HK-2 (cell line): Measurements from ENCODE around the gene SPACA5B.
A peak's percentile ranks its signal among the peaks of the same experiment; 100 is the strongest.
"Not testable (repeated sequence)": the region's sequence is repeated elsewhere in the genome, so short reads cannot be mapped to it uniquely, and the experiment has no call there.

Experiments used
- DNase-seq: peaks from one replicate; pipeline ENCODE4 v3.0.0-alpha.2; 2018; ENCODE audit not compliant: unreplicated experiment

Gene SPACA5B

GRCh38 chrX:48130326-48130725, at the start of gene SPACA5B:
Gene SPACA5B, plus strand, starts transcription at chrX:48130626. Its CDS starts 62 bp downstream, at chrX:48130688.
- DNase-seq = not testable (repeated sequence)

- DNase-seq = peak; percentile 31
Measured at GRCh38 chrX:48083212-48083611, 47.2 kb upstream of the SPACA5B start.

- DNase-seq = no peak
Measured at GRCh38 chrX:48083706-48084105, 46.7 kb upstream of the SPACA5B start.

- no peak for DNase-seq
Measured at GRCh38 chrX:48086082-48086481, 44.3 kb upstream of the SPACA5B start.

DNA sequence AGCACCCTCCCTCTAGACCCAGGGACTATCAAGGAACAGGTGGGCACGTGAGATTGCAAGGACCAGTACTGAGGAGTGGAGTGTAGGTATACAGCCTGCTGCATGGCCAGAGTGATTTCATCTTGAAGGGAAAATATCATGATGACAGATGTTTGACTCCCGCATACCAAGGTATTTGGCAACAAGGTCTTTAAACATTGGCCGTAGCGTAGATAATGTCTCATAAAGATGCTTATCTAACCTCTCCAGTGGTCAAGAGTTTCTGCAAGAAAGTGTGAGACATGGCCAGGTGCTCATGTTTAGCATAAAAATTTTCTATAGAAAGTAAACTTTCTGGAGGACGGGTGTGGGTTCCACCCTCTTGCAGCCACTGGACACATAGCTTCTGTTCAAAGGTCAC, 40.3 kb upstream of the SPACA5B start:
- no peak for DNase-seq

GRCh38 chrX:48092558-48092957, 37.9 kb upstream of the SPACA5B start:
- not testable (repeated sequence) for DNase-seq

DNA sequence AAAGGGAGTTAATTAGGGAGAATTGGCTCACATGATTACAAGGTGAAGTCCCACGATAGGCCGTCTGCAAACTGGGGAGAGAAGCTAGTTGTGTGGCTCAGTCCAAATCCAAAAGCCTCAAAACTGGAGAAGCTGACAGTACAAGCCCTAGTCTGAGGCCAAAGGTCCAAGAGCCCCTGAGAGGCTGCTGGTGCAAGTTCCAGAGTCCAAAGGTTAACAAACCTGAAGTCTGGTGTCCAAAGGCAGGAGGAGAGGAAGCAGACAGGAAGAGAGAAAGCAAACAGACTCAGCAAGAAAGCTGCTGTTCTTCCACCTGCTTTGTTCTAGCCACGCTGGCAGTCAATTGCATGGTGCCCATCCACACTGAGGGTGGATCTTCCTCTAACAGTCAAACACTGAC, 29.0 kb upstream of the SPACA5B start:
- no peak for DNase-seq

- no peak for DNase-seq
Measured at GRCh38 chrX:48102874-48103374, 27.5 kb upstream of the SPACA5B start.

DNA sequence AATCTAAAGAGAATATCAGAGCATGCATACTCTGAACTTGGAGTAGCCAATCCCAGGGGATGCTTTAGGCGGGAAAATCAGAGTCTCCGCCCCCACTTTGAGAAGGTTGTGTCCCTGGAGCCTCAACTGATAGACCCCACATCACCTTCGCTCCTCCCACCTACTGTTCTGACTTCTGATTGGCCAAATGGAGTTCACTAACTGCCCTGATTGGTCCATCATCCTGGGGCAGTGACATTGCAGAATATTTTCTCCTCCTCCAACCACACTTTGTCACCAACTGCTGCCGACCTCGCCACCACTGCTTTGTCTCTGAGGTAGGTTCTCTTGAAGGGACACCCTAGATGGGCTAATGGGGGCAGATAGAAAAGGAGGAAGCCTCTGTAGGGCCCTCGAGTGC, 22.7 kb upstream of the SPACA5B start:
- no peak for DNase-seq

- DNase-seq = not testable (repeated sequence)
Measured at GRCh38 chrX:48125286-48125685, 5.1 kb upstream of the SPACA5B start.

- DNase-seq = not testable (repeated sequence)
Measured at GRCh38 chrX:48132308-48132844, 1.9 kb downstream of the SPACA5B start.

DNA sequence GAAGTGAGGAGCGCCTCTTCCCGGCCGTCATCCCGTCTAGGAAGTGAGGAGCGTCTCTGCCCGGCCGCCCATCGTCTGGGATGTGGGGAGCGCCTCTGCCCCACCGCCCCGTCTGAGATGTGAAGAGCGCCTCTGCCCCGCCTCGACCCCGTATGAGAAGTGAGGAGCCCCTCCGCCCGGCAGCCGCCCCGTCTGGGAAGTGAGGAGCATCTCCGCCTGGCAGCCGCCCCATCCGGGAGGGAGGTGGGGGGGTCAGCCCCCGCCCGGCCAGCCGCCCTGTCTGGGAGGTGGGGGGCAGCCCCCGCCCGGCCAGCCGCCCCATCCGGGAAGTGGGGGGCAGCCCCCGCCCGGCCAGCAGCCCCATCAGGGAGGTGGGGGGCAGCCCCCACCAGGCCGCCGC, 8.7 kb downstream of the SPACA5B start:
- not testable (repeated sequence) for DNase-seq

DNA sequence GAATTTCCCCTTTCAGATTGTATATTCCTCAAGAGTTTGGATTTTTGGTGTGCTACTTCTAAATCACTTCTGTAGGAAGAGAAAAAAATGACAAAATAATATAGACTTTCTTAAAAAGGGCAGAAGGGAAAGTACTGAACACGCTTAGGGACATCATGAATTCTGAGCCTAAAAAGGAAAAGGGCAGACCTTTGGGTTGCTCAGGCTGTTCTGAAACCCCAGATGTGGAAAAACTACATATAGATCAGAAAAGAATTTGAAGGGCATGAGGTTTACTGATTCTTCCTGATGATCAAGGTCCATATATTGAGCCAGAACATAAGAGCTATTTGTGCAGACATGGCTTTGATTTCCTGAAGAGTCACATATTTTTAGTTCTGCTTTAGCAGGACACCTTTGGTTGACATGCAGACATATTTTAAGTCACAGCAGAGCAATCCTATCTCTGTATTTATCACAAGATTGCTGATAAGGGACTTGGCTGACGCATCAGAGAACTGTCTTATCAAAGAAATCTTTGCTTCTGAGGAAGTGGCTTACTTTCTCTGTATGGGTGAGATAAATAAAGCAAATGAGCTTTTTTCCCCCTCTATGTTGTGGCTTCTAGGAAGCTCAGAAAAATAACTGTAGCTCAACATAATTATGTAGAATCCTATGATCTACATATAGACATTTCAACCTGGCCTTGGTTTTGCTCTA, 11.5 kb downstream of the SPACA5B start:
- DNase-seq = not testable (repeated sequence)

GRCh38 chrX:48142697-48143096, 12.3 kb downstream of the SPACA5B start:
- DNase-seq = not testable (repeated sequence)

GRCh38 chrX:48153769-48154168, 23.3 kb downstream of the SPACA5B start:
- no peak for DNase-seq

DNA sequence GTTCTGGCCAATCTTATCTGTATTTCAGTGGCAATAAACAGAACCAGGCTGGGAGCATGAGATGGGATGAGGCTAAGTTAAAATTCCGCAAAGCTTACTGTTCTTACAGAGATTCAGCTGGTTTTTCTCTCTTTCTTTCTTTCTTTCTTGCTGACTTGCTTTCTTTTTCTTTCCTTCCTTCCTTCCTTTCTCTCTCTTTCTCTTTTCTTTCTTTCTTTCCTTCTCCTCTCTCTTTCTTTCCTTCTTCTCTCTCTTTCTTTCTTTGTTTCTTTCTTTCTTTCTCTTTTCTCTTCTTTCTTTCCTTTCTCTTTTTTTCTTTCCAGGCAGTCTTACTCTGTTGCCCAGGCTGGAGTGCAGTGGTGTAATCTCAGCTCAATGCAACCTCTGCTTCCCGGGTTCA, 24.4 kb downstream of the SPACA5B start:
- no peak for DNase-seq

GRCh38 chrX:48156014-48156413, 25.6 kb downstream of the SPACA5B start:
- DNase-seq = no peak

DNA sequence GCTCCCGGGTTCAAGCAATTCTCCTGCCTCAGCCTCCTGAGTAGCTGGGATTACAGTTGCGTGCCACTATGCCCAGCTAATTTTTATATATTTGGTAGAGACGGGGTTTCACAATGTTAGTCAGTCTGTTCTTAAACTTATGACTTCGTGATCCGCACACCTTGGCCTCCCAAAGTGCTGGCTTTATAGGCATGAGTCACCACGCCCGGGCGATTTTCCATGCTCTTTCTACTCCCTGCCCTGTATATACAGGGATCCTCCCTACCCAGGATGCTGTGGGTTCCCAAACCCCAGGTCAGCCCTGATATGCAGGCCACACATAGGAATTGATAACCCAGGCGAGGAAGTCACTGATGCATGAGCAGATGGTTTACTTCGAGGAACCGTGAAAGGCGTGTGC, 34.8 kb downstream of the SPACA5B start:
- DNase-seq = no peak

DNA sequence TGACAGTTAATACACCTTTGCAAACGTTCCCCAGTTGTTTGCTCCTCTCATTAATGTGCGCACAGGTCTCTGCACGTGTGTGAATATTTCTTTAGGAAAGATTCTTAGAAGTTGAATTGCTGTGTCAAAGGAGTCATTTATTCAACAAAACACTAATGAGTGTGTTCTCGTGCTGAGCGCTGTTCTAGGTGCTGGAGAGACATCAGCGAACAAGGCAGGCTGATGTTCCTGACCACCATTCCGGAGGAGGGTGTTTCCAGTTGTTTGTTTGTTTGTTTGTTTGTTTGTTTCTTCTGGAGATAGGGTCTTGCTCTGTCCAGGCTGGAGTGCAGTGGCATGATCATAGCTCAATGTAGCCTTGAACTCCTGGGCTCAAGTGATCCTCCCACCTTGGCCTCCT, 35.9 kb downstream of the SPACA5B start:
- DNase-seq = not testable (repeated sequence)

DNA sequence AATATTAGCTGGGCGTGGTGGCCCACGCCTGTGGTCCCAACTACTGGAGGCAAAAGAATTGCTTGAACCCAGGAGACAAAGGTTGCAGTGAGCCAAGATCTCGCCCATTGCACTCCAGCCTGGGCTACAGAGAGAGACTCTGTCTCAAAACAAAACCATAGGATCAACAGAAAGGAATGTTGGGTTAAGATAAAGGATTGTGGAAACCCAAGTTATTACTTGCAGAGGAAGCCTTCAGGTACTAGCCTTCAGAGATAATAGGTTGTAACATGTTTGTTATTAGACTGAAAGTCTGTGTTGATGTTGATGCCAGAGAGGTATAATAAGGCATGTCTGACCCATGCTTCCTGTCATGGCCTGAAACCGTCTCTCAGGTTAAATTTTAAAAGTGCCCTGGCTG, 49.3 kb downstream of the SPACA5B start:
- DNase-seq = no peak

GRCh38 chrX:48180811-48181210, 50.4 kb downstream of the SPACA5B start:
- DNase-seq = no peak

DNA sequence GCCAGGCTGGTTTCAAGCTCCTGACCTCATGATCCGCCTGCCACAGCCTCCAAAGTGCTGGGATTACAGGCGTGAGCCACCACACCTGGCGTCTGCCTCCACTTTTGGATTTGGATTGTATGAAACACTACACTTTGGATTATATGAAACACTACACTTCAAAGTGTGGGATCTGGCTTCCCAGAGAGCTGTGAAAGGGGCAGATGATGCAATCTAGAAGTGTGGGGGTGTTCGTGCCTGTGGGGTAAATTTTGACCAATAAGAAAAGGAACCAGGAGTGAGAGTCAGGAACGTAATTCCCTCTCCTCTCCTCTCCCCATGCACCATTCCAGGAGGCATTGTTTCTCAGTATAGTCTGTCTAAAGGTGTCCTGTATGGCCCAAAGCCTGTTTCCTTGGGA, 51.5 kb downstream of the SPACA5B start:
- not testable (repeated sequence) for DNase-seq
